OCI-LY1 (cell line): ENCODE data around the gene FILIP1L.

Source experiments
- H2AFZ ChIP-seq: fragments of 200-600 bp; sonication (generic), shearing (Covaris generic); 2 replicates; pipeline ENCODE4 v1.6.0; 2014; ENCODE audit warnings: antibody characterized with exemption, mild to moderate bottlenecking, low read length
- H3F3A ChIP-seq: fragments of 200-600 bp; sonication (generic), shearing (Covaris generic); 2 replicates; pipeline ENCODE4 v1.6.0; 2014; ENCODE audit warnings: mild to moderate bottlenecking, antibody characterized with exemption, low read length, moderate library complexity; ENCODE audit not compliant: insufficient read depth
- H3K27ac ChIP-seq: fragments of 200-600 bp; sonication (generic); 2 replicates; pipeline ENCODE4 v1.5.1; 2014; ENCODE audit warnings: low read length, mixed run types, mild to moderate bottlenecking, low read depth; ENCODE audit not compliant: poor library complexity, severe bottlenecking
- H3K27me3 ChIP-seq: fragments of 200-600 bp; sonication (generic); 2 replicates; pipeline ENCODE4 v1.6.0; 2014; ENCODE audit warnings: antibody characterized with exemption, mild to moderate bottlenecking, low read length, moderate library complexity; ENCODE audit not compliant: insufficient read depth
- H3K36me3 ChIP-seq: fragments of 200-600 bp; sonication (generic); 2 replicates; pipeline ENCODE4 v1.6.1; 2014; ENCODE audit warnings: mild to moderate bottlenecking, antibody characterized with exemption, low read length, moderate library complexity, mixed read lengths; ENCODE audit not compliant: insufficient read depth
- H3K4me1 ChIP-seq: fragments of 200-600 bp; sonication (generic); 2 replicates; pipeline ENCODE4 v1.5.1; 2014; ENCODE audit warnings: mild to moderate bottlenecking, low read length, moderate library complexity; ENCODE audit not compliant: insufficient read depth, severe bottlenecking
- H3K4me2 ChIP-seq: fragments of 200-600 bp; sonication (generic), shearing (Covaris generic); 2 replicates; pipeline ENCODE4 v1.6.1; 2014; ENCODE audit warnings: low read length
- H3K4me3 ChIP-seq: fragments of 200-600 bp; sonication (generic); 2 replicates; pipeline ENCODE4 v1.5.1; 2014; ENCODE audit warnings: low read length, low read depth, mild to moderate bottlenecking, mixed read lengths; ENCODE audit not compliant: poor library complexity, severe bottlenecking
- H3K79me2 ChIP-seq: fragments of 200-600 bp; shearing (Covaris generic); 2 replicates; pipeline ENCODE4 v1.6.1; 2016; ENCODE audit warnings: mixed run types, low read length, mixed read lengths; ENCODE audit not compliant: insufficient read depth
- H3K9ac ChIP-seq: fragments of 200-600 bp; sonication (generic), shearing (Covaris generic); 2 replicates; pipeline ENCODE4 v1.6.1; 2014; ENCODE audit warnings: mild to moderate bottlenecking, low read length, mixed read lengths
- H3K9me2 ChIP-seq: fragments of 200-600 bp; sonication (generic), shearing (Covaris generic); 2 replicates; pipeline ENCODE4 v1.6.1; 2014; ENCODE audit warnings: low read depth, mild to moderate bottlenecking, low read length, mixed read lengths
- H3K9me3 ChIP-seq: fragments of 200-600 bp; shearing (Covaris generic); 2 replicates; pipeline ENCODE4 v1.6.1; 2014; ENCODE audit warnings: low read length, mixed read lengths
- H4K20me1 ChIP-seq: fragments of 200-600 bp; sonication (generic), shearing (Covaris generic); 2 replicates; pipeline ENCODE4 v1.6.0; 2016; ENCODE audit warnings: mild to moderate bottlenecking, low read length; ENCODE audit not compliant: insufficient read depth
- EZH2 ChIP-seq: fragments of 200-600 bp; sonication (generic), shearing (Covaris generic); IDR thresholded peaks from 2 replicates; pipeline ENCODE4 v1.8.0; 2017; ENCODE audit warnings: borderline replicate concordance, mixed run types, mild to moderate bottlenecking, antibody characterized with exemption, low read length, moderate library complexity, mixed read lengths
- TF ChIP-seq, protein P1 (sequence below): fragments of 200-600 bp; sonication (generic), shearing (Covaris generic); IDR thresholded peaks from 2 replicates; pipeline ENCODE4 v1.5.1; 2017; ENCODE audit warnings: mild to moderate bottlenecking, antibody characterized with exemption, low read length, moderate library complexity, mixed read lengths

The FILIP1L gene

DNA sequence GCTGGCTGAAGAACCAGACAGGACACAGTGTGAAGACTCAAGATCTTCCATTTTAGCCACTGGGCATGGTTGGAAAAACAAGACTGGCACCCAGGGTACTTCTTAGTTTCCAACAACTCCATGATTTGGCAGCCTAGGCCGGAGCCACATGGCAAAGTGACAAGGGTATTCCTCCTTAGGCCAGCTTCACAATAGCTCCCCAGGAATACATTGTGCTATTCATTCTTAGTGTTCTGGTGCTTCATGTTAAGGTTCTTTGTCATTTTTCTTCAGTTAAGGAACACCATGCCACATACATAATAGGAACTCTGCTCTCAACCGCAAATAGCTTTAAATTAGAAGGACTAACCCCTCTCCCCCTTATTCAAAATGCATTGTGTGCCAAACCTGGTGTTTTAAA is 8.0 kb upstream of the FILIP1L start:
- no peaks in the 10 kb centered on the region for H4K20me1 ChIP-seq
- no peaks in the 10 kb centered on the region for H3K27me3 ChIP-seq
- no peaks in the 10 kb centered on the region for H3K4me1 ChIP-seq
- no peaks in the 10 kb centered on the region for H3K36me3 ChIP-seq
- no peaks in the 10 kb centered on the region for H3K79me2 ChIP-seq
- H3K27ac ChIP-seq, result no peak overlapping the region
- no peaks in the 10 kb centered on the region for H3F3A ChIP-seq
- no peaks in the 10 kb centered on the region for H3K9me2 ChIP-seq
- H3K9me3 ChIP-seq, result no peaks in the 10 kb centered on the region
- TF ChIP-seq, protein P1, sequence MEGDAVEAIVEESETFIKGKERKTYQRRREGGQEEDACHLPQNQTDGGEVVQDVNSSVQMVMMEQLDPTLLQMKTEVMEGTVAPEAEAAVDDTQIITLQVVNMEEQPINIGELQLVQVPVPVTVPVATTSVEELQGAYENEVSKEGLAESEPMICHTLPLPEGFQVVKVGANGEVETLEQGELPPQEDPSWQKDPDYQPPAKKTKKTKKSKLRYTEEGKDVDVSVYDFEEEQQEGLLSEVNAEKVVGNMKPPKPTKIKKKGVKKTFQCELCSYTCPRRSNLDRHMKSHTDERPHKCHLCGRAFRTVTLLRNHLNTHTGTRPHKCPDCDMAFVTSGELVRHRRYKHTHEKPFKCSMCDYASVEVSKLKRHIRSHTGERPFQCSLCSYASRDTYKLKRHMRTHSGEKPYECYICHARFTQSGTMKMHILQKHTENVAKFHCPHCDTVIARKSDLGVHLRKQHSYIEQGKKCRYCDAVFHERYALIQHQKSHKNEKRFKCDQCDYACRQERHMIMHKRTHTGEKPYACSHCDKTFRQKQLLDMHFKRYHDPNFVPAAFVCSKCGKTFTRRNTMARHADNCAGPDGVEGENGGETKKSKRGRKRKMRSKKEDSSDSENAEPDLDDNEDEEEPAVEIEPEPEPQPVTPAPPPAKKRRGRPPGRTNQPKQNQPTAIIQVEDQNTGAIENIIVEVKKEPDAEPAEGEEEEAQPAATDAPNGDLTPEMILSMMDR, result no peak
- no peak for TF ChIP-seq EZH2
- no peak overlapping the region for H3K9ac ChIP-seq
- H3K4me2 ChIP-seq, result no peak overlapping the region
- H2AFZ ChIP-seq, result no peak overlapping the region
- H3K4me3 ChIP-seq, result no peak overlapping the region

DNA sequence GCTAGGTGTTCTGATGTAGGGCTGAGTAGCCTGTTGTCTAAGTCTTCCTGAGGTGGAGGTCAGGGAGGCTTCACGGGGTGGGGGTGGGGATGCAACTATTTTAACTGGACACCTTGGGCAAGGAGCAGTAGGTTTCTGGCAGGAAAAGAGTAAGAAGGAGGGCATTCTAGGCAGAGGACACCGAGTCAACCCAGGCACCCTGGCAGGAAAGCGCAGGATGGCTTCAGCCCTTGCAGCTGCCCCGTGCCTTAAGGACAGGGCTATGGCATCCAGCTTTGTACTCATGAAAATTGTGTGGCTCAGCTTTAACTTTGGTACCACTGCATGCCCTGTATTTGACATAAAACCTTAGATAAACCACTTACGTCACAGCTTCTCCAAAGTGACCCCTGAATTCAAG is 6.4 kb upstream of the FILIP1L start:
- Histone ChIP-seq H3F3A (no peaks in the 10 kb centered on the region), H3K9me2 (no peaks in the 10 kb centered on the region), H3K9ac (no peak overlapping the region), H3K4me2 (no peak overlapping the region), H3K9me3 (no peaks in the 10 kb centered on the region), H3K27me3 (no peaks in the 10 kb centered on the region), H3K4me1 (no peaks in the 10 kb centered on the region), H3K79me2 (no peaks in the 10 kb centered on the region), H3K36me3 (no peaks in the 10 kb centered on the region), H4K20me1 (no peaks in the 10 kb centered on the region), H3K4me3 (no peak overlapping the region), H2AFZ (no peak overlapping the region), H3K27ac (no peak overlapping the region)
- TF ChIP-seq EZH2, result no peak
- TF ChIP-seq, protein P1, result no peak

DNA sequence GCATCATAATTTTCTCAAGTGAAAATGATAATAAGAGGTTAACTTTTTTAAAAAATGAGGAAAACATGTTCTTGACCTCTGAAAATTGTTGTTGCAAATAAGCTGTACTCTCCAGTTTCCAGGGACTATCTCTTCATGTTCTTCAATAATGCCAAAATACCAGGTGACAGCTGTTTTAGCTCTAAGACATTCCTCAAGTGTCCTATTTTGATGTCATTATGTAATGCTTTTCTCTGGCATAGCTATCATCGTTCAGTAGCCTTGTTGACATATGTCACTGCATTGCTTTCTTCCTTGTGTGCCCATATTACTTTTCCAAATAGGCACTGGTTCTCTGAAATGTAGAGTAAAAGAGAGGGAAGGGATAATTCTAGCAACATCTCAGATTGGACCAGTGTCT is 5.7 kb upstream of the FILIP1L start:
- Histone ChIP-seq H3K9ac (no peak overlapping the region), H3K27me3 (no peaks in the 10 kb centered on the region), H3K4me1 (no peaks in the 10 kb centered on the region), H3K9me2 (no peaks in the 10 kb centered on the region), H3K4me3 (no peak overlapping the region), H3K9me3 (no peaks in the 10 kb centered on the region), H3F3A (no peaks in the 10 kb centered on the region), H3K36me3 (no peaks in the 10 kb centered on the region), H2AFZ (no peak overlapping the region), H3K27ac (no peak overlapping the region), H3K4me2 (no peak overlapping the region), H3K79me2 (no peaks in the 10 kb centered on the region), H4K20me1 (no peaks in the 10 kb centered on the region)
- TF ChIP-seq EZH2, result no peak
- TF ChIP-seq, protein P1, result no peak
